Parathyroid adenoma (tissue), 2 donors: ENCODE measurements around the gene CEP85.

Experiments
- H2AFZ ChIP-seq: fragments of 300-600 bp; sonication (generic); one replicate; pipeline ENCODE4 v1.7.0; 2017; ENCODE audit warnings: antibody characterized with exemption, mild to moderate bottlenecking
- H3K27ac ChIP-seq: fragments of 300-600 bp; sonication (generic); one replicate; pipeline ENCODE4 v1.7.0; 2017
- H3K27me3 ChIP-seq: fragments of 300-600 bp; sonication (generic); one replicate; pipeline ENCODE4 v1.7.0; 2017; ENCODE audit warnings: low read length; ENCODE audit not compliant: control insufficient read depth, insufficient read depth
- H3K36me3 ChIP-seq: fragments of 300-600 bp; sonication (generic); one replicate; pipeline ENCODE4 v1.7.0; 2017; ENCODE audit warnings: low read length; ENCODE audit not compliant: control insufficient read depth, insufficient read depth
- H3K4me1 ChIP-seq: fragments of 300-600 bp; sonication (generic); one replicate; pipeline ENCODE4 v1.7.0; 2017; ENCODE audit warnings: control low read depth
- H3K4me2 ChIP-seq: fragments of 300-600 bp; sonication (generic); one replicate; pipeline ENCODE4 v1.7.0; 2017; ENCODE audit warnings: low read length
- H3K4me3 ChIP-seq: fragments of 300-600 bp; sonication (generic); one replicate; pipeline ENCODE4 v1.7.0; 2017; ENCODE audit warnings: low read depth, low read length
- H3K79me2 ChIP-seq: fragments of 300-600 bp; sonication (generic); one replicate; pipeline ENCODE4 v1.7.0; 2017; ENCODE audit warnings: control low read depth
- H3K9ac ChIP-seq: fragments of 300-600 bp; sonication (generic); one replicate; pipeline ENCODE4 v1.7.0; 2017; ENCODE audit warnings: mild to moderate bottlenecking
- H3K9me3 ChIP-seq: fragments of 300-600 bp; sonication (generic); one replicate; pipeline ENCODE4 v1.7.0; 2017; ENCODE audit warnings: low read length; ENCODE audit not compliant: control insufficient read depth
- TF ChIP-seq, protein P1 (sequence below): fragments of 300-600 bp; sonication (generic); IDR thresholded peaks from one replicate; pipeline ENCODE4 v1.7.0; 2017; ENCODE audit warnings: antibody characterized with exemption, mild to moderate bottlenecking
- donor health status: primary hyperparathyroidism.

CEP85 gene

DNA sequence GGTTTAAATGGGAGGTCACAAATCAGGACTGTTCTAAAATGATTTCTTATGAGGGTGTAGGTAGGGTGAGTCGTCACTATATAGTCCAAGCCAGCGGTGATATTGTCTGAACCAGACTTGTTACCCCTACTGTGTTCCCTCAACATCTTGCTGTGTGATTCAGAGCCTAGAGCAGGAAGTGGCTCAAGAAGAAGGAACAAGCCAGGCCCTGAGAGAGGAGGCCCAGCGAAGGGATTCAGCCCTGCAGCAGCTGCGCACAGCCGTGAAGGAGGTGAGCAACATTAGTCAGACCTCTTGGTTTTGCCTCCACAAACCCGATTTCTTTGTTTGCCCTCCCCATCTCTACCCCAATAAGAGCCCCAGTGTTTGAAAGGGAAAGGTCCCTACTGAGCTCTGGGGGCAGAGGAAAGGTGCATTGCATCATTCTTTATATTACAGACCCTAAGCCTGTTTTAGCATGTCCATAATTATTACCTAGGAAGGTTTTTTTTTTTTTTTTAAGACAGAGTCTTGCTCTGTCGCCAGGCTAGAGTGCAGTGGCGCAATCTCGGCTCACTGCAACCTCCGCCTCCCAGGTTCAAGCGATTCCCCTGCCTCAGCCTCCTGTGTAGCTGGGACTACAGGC lies 40.9 kb downstream of the CEP85 start:
- TF ChIP-seq, protein P1, sequence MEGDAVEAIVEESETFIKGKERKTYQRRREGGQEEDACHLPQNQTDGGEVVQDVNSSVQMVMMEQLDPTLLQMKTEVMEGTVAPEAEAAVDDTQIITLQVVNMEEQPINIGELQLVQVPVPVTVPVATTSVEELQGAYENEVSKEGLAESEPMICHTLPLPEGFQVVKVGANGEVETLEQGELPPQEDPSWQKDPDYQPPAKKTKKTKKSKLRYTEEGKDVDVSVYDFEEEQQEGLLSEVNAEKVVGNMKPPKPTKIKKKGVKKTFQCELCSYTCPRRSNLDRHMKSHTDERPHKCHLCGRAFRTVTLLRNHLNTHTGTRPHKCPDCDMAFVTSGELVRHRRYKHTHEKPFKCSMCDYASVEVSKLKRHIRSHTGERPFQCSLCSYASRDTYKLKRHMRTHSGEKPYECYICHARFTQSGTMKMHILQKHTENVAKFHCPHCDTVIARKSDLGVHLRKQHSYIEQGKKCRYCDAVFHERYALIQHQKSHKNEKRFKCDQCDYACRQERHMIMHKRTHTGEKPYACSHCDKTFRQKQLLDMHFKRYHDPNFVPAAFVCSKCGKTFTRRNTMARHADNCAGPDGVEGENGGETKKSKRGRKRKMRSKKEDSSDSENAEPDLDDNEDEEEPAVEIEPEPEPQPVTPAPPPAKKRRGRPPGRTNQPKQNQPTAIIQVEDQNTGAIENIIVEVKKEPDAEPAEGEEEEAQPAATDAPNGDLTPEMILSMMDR: no peak
- Histone ChIP-seq H3K4me3 (no peak overlapping the region), H3K79me2 (no peaks in the 10 kb centered on the region), H3K9me3 (no peaks in the 10 kb centered on the region), H3K4me2 (no peak overlapping the region), H3K27ac (no peak overlapping the region), H3K4me1 (peaks cover 5% of the 10 kb centered on the region), H3K9ac (no peak overlapping the region), H2AFZ (no peak overlapping the region), H3K27me3 (no peaks in the 10 kb centered on the region), H3K36me3 (no peaks in the 10 kb centered on the region)

DNA sequence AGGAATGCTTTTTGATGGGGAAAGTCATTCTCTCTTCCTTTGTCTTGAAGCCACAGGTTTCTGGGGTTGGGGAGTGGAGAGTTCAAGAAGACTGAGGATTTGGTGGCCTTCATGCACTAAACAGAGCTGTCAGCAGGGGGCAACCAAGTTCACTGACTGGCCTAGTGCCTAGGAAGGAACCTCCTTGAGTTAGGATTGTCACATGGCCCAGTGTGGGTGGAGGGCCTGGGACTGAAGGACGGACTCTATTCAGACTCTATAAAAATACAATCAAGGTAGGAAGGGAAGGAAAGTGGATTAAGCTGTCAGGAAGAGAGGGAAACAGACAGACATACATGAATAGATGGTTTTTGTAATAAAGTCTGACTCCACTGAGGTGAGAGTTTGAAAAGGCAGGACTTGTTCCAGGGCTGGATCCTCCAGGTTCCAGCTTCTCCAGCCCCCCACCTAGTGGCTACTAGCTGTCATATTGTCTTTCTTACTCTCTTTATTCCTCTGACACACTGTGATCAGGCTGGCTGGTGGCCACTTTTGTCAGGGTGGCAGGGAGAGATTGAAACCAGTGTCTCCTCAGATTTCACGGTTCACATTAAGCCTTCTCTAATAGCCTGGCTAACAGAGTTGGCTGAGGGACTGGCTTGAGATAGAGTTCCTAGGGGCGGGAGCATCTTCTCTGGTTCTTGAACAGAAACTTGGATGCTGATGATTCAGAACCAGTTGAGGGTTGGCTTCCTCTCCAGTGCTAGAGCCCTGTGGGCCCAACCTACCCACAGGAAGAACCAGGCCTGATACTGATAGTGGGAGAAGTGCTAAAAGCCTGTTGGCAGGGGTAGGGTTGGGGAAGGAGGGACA lies 41.8 kb downstream of the CEP85 start:
- H3K9me3 ChIP-seq: no peaks in the 10 kb centered on the region
- no peaks in the 10 kb centered on the region for H3K79me2 ChIP-seq
- H3K9ac ChIP-seq: no peak overlapping the region
- peak overlapping the region; percentile 33 for H3K27ac ChIP-seq
- no peaks in the 10 kb centered on the region for H3K27me3 ChIP-seq
- no peak overlapping the region for H3K4me2 ChIP-seq
- no peaks in the 10 kb centered on the region for H3K36me3 ChIP-seq
- TF ChIP-seq, protein P1: peak; percentile 62
- peaks cover 5% of the 10 kb centered on the region for H3K4me1 ChIP-seq
- H2AFZ ChIP-seq: no peak overlapping the region
- peak overlapping the region; percentile 3 for H3K4me3 ChIP-seq

DNA sequence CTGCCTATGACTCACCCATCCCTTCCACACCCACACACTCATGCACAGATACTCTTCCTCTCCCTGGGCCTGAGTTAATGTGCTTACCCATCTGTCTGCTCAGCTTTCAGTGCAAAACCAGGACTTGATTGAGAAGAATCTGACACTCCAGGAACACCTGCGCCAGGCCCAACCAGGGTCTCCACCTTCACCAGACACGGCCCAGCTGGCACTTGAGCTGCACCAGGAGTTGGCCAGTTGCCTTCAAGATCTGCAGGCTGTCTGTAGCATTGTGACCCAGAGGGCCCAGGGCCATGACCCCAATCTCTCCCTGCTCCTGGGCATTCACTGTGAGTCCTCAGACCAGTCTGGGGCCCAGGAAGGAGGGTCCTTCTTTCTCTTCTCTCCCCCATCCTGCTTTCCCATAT lies 42.4 kb downstream of the CEP85 start:
- Histone ChIP-seq H3K79me2 (no peaks in the 10 kb centered on the region), H3K4me3 (no peak overlapping the region), H3K27ac (no peak overlapping the region), H2AFZ (no peak overlapping the region), H3K9me3 (no peaks in the 10 kb centered on the region), H3K9ac (no peak overlapping the region), H3K4me2 (no peak overlapping the region), H3K36me3 (no peaks in the 10 kb centered on the region), H3K4me1 (peaks cover 5% of the 10 kb centered on the region), H3K27me3 (no peaks in the 10 kb centered on the region)
- TF ChIP-seq, protein P1: no peak

DNA sequence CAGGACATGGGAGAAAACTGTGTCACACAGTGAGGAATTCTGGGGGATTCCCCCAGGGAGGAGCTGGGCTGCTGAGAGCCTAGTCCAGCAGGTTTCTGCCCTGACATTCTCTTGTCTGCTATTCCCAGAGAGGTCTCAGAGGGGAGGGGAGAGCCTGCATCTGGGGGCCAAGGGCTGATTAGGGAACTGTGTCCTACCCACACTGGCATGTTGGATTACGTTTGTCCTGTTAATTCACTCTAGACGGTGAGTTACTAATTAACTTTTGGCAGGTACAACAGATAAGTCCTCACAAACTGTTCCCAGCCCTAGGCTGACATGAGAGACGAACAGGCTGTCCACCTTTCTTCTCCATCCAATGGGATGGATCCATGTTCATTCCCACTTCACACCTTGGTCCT lies 43.3 kb downstream of the CEP85 start:
- Histone ChIP-seq H3K27ac (no peak overlapping the region), H3K4me1 (peaks cover 5% of the 10 kb centered on the region), H3K9ac (no peak overlapping the region), H3K79me2 (no peaks in the 10 kb centered on the region), H3K9me3 (no peaks in the 10 kb centered on the region), H3K4me2 (no peak overlapping the region), H2AFZ (no peak overlapping the region), H3K27me3 (no peaks in the 10 kb centered on the region), H3K36me3 (no peaks in the 10 kb centered on the region), H3K4me3 (no peak overlapping the region)
- TF ChIP-seq, protein P1: no peak
